ENCODE results near the gene ITGA8. TPM values are rescaled to one million over a fixed set of nuclear protein-coding genes. Genes with fewer than 3 reads are reported as not detected.

The ITGA8 gene
- total and polyA plus RNA-seq, 7 experiments from 2014 or later, result not detected

- Mint-ChIP-seq H3K9me3 (peaks cover 0 to 15% (median 5%) of the 10 kb centered on the region in 11 donors), H3K4me3 (no peak overlapping the region), H3K36me3 (peaks cover 0 to 4% (median 0%) of the 10 kb centered on the region in 5 donors), H3K27ac (no peak overlapping the region), H3K4me1 (no peaks in the 10 kb centered on the region), H3K27me3 (peaks cover 6 to 29% (median 14%) of the 10 kb centered on the region in 5 donors)
- CTCF ChIA-PET, result no interaction called here
- Histone ChIP-seq H3K27ac (ENCODE audit: low read depth, low read length) (no peak overlapping the region), H3K36me3 (ENCODE audit: control insufficient read depth in 2 of 3, insufficient read depth in 3 of 3, low read length in 3 of 3) (no peaks in the 10 kb centered on the region), H3K4me1 (ENCODE audit: control insufficient read depth in 2 of 2, insufficient read depth in 2 of 2, low read length in 2 of 2) (no peaks in the 10 kb centered on the region), H3K9me3 (ENCODE audit: control insufficient read depth in 2 of 3, low read length in 3 of 3) (no peaks in the 10 kb centered on the region), H3K4me3 (ENCODE audit: low read length) (no peak overlapping the region), H3K27me3 (ENCODE audit: control insufficient read depth in 2 of 2, insufficient read depth in 2 of 2, low read length in 2 of 2) (no peaks in the 10 kb centered on the region)
- DNase-seq (no peak), ATAC-seq (no peak)
- POLR2A ChIA-PET, result no interaction called here
- intact Hi-C loops (cut with micrococcal nuclease), result no loop called here
Observed at GRCh38 chr10:15759265-15759664, 39.5 kb upstream of the ITGA8 start.

GRCh38 chr10:15758618-15759017 is 38.9 kb upstream of the ITGA8 start:
- ATAC-seq (no peak), DNase-seq (no peak)
- CTCF ChIA-PET, result no interaction called here
- H3K4me1 Mint-ChIP-seq, result no peaks in the 10 kb centered on the region
- H3K4me1 ChIP-seq (ENCODE audit: control insufficient read depth in 2 of 2, insufficient read depth in 2 of 2, low read length in 2 of 2), result no peaks in the 10 kb centered on the region
- H3K9me3 ChIP-seq (ENCODE audit: control insufficient read depth in 2 of 3, low read length in 3 of 3), result no peaks in the 10 kb centered on the region
- H3K36me3 Mint-ChIP-seq, result peaks cover 0 to 4% (median 0%) of the 10 kb centered on the region in 5 donors
- H3K4me3 ChIP-seq (ENCODE audit: low read length), result no peak overlapping the region
- peaks cover 7 to 32% (median 14%) of the 10 kb centered on the region in 5 donors for H3K27me3 Mint-ChIP-seq
- POLR2A ChIA-PET, result no interaction called here
- H3K27ac ChIP-seq (ENCODE audit: low read depth, low read length), result no peak overlapping the region
- intact Hi-C loops (cut with micrococcal nuclease), result no loop called here
- H3K27me3 ChIP-seq (ENCODE audit: control insufficient read depth in 2 of 2, insufficient read depth in 2 of 2, low read length in 2 of 2), result no peaks in the 10 kb centered on the region
- H3K4me3 Mint-ChIP-seq, result no peak overlapping the region
- peaks cover 0 to 13% (median 4%) of the 10 kb centered on the region in 11 donors for H3K9me3 Mint-ChIP-seq
- H3K27ac Mint-ChIP-seq, result no peak overlapping the region
- no peaks in the 10 kb centered on the region for H3K36me3 ChIP-seq (ENCODE audit: control insufficient read depth in 2 of 3, insufficient read depth in 3 of 3, low read length in 3 of 3)

- Histone ChIP-seq H3K4me1 (ENCODE audit: control insufficient read depth in 2 of 2, insufficient read depth in 2 of 2, low read length in 2 of 2) (no peaks in the 10 kb centered on the region), H3K36me3 (ENCODE audit: control insufficient read depth in 2 of 3, insufficient read depth in 3 of 3, low read length in 3 of 3) (no peaks in the 10 kb centered on the region), H3K4me3 (ENCODE audit: low read length) (no peak overlapping the region), H3K27ac (ENCODE audit: low read depth, low read length) (no peak overlapping the region), H3K9me3 (ENCODE audit: control insufficient read depth in 2 of 3, low read length in 3 of 3) (no peaks in the 10 kb centered on the region), H3K27me3 (ENCODE audit: control insufficient read depth in 2 of 2, insufficient read depth in 2 of 2, low read length in 2 of 2) (no peaks in the 10 kb centered on the region)
- ChIA-PET POLR2A (no interaction called here), CTCF (no interaction called here)
- no peak for DNase-seq
- H3K9me3 Mint-ChIP-seq, result peaks cover 0 to 2% (median 0%) of the 10 kb centered on the region in 11 donors
- intact Hi-C loops (cut with micrococcal nuclease), result no loop called here
- H3K36me3 Mint-ChIP-seq, result no peaks in the 10 kb centered on the region
- no peak overlapping the region for H3K4me3 Mint-ChIP-seq
- peaks cover 9 to 38% (median 22%) of the 10 kb centered on the region in 5 donors for H3K27me3 Mint-ChIP-seq
- H3K4me1 Mint-ChIP-seq, result no peaks in the 10 kb centered on the region
- no peak for ATAC-seq
- no peak overlapping the region for H3K27ac Mint-ChIP-seq
Observed at GRCh38 chr10:15754937-15755336, 35.2 kb upstream of the ITGA8 start.

GRCh38 chr10:15751046-15751445 is 31.3 kb upstream of the ITGA8 start:
- H3K27ac ChIP-seq (ENCODE audit: low read depth, low read length), result no peak overlapping the region
- Mint-ChIP-seq H3K27ac (no peak overlapping the region), H3K27me3 (peaks cover 5 to 38% (median 23%) of the 10 kb centered on the region in 5 donors), H3K4me1 (no peaks in the 10 kb centered on the region), H3K9me3 (peaks cover 0 to 1% (median 0%) of the 10 kb centered on the region in 11 donors), H3K36me3 (no peaks in the 10 kb centered on the region), H3K4me3 (no peak overlapping the region)
- CTCF ChIA-PET, result no interaction called here
- H3K4me3 ChIP-seq (ENCODE audit: low read length), result no peak overlapping the region
- intact Hi-C loops (cut with micrococcal nuclease), result no loop called here
- no peak for DNase-seq
- H3K36me3 ChIP-seq (ENCODE audit: control insufficient read depth in 2 of 3, insufficient read depth in 3 of 3, low read length in 3 of 3), result no peaks in the 10 kb centered on the region
- H3K4me1 ChIP-seq (ENCODE audit: control insufficient read depth in 2 of 2, insufficient read depth in 2 of 2, low read length in 2 of 2), result no peaks in the 10 kb centered on the region
- no peak for ATAC-seq
- no peaks in the 10 kb centered on the region for H3K9me3 ChIP-seq (ENCODE audit: control insufficient read depth in 2 of 3, low read length in 3 of 3)
- POLR2A ChIA-PET, result no interaction called here
- H3K27me3 ChIP-seq (ENCODE audit: control insufficient read depth in 2 of 2, insufficient read depth in 2 of 2, low read length in 2 of 2), result no peaks in the 10 kb centered on the region

- H3K27me3 ChIP-seq (ENCODE audit: control insufficient read depth in 2 of 2, insufficient read depth in 2 of 2, low read length in 2 of 2), result no peaks in the 10 kb centered on the region
- no peaks in the 10 kb centered on the region for H3K9me3 ChIP-seq (ENCODE audit: control insufficient read depth in 2 of 3, low read length in 3 of 3)
- no peaks in the 10 kb centered on the region for H3K36me3 ChIP-seq (ENCODE audit: control insufficient read depth in 2 of 3, insufficient read depth in 3 of 3, low read length in 3 of 3)
- CTCF ChIA-PET, result no interaction called here
- no peaks in the 10 kb centered on the region for H3K36me3 Mint-ChIP-seq
- intact Hi-C loops (cut with micrococcal nuclease), result no loop called here
- H3K27me3 Mint-ChIP-seq, result peaks cover 3 to 32% (median 17%) of the 10 kb centered on the region in 5 donors
- H3K4me3 ChIP-seq (ENCODE audit: low read length), result no peak overlapping the region
- no peak overlapping the region for H3K27ac Mint-ChIP-seq
- no peaks in the 10 kb centered on the region for H3K4me1 ChIP-seq (ENCODE audit: control insufficient read depth in 2 of 2, insufficient read depth in 2 of 2, low read length in 2 of 2)
- H3K4me3 Mint-ChIP-seq, result no peak overlapping the region
- POLR2A ChIA-PET, result no interaction called here
- H3K27ac ChIP-seq (ENCODE audit: low read depth, low read length), result no peak overlapping the region
- H3K9me3 Mint-ChIP-seq, result peaks cover 0 to 1% (median 0%) of the 10 kb centered on the region in 11 donors
- DNase-seq (no peak), ATAC-seq (no peak)
- H3K4me1 Mint-ChIP-seq, result no peaks in the 10 kb centered on the region
Observed at GRCh38 chr10:15748126-15748525, 28.4 kb upstream of the ITGA8 start.

- POLR2A ChIA-PET, result no interaction called here
- intact Hi-C loops (cut with micrococcal nuclease), result no loop called here
- no peak overlapping the region for H3K4me3 Mint-ChIP-seq
Observed at GRCh38 chr10:15747632-15748031, 27.9 kb upstream of the ITGA8 start.

GRCh38 chr10:15745751-15746150 is 26.0 kb upstream of the ITGA8 start:
- H3K4me3 ChIP-seq (ENCODE audit: low read length), result no peak overlapping the region
- H3K36me3 Mint-ChIP-seq, result no peaks in the 10 kb centered on the region
- no peak overlapping the region for H3K27ac ChIP-seq (ENCODE audit: low read depth, low read length)
- peaks cover 3 to 31% (median 12%) of the 10 kb centered on the region in 5 donors for H3K27me3 Mint-ChIP-seq
- no peak overlapping the region for H3K27ac Mint-ChIP-seq
- H3K4me3 Mint-ChIP-seq, result no peak overlapping the region
- CTCF ChIA-PET, result no interaction called here
- no peaks in the 10 kb centered on the region for H3K4me1 Mint-ChIP-seq
- intact Hi-C loops (cut with micrococcal nuclease), result loop anchor here in 1 of 2 donors (2.0 kb wide), 1 partner anchor 311 kb away; no protein-coding TSS in a partner anchor
- POLR2A ChIA-PET, result no interaction called here
- H3K9me3 Mint-ChIP-seq, result peaks cover 0 to 1% (median 0%) of the 10 kb centered on the region in 11 donors
- H3K9me3 ChIP-seq (ENCODE audit: control insufficient read depth in 2 of 3, low read length in 3 of 3), result no peaks in the 10 kb centered on the region
- no peaks in the 10 kb centered on the region for H3K36me3 ChIP-seq (ENCODE audit: control insufficient read depth in 2 of 3, insufficient read depth in 3 of 3, low read length in 3 of 3)
- ATAC-seq (no peak), DNase-seq (no peak)
- no peaks in the 10 kb centered on the region for H3K4me1 ChIP-seq (ENCODE audit: control insufficient read depth in 2 of 2, insufficient read depth in 2 of 2, low read length in 2 of 2)
- H3K27me3 ChIP-seq (ENCODE audit: control insufficient read depth in 2 of 2, insufficient read depth in 2 of 2, low read length in 2 of 2), result no peaks in the 10 kb centered on the region

More at GRCh38 chr10:15747632-15748031, 27.9 kb upstream of the ITGA8 start:
- Mint-ChIP-seq H3K36me3 (no peaks in the 10 kb centered on the region), H3K27me3 (peaks cover 1 to 27% (median 12%) of the 10 kb centered on the region in 5 donors), H3K9me3 (peaks cover 0 to 1% (median 0%) of the 10 kb centered on the region in 11 donors), H3K27ac (no peak overlapping the region), H3K4me1 (no peaks in the 10 kb centered on the region)
- CTCF ChIA-PET, result no interaction called here
- Histone ChIP-seq H3K4me3 (ENCODE audit: low read length) (no peak overlapping the region), H3K9me3 (ENCODE audit: control insufficient read depth in 2 of 3, low read length in 3 of 3) (no peaks in the 10 kb centered on the region), H3K27ac (ENCODE audit: low read depth, low read length) (no peak overlapping the region), H3K36me3 (ENCODE audit: control insufficient read depth in 2 of 3, insufficient read depth in 3 of 3, low read length in 3 of 3) (no peaks in the 10 kb centered on the region), H3K27me3 (ENCODE audit: control insufficient read depth in 2 of 2, insufficient read depth in 2 of 2, low read length in 2 of 2) (no peaks in the 10 kb centered on the region), H3K4me1 (ENCODE audit: control insufficient read depth in 2 of 2, insufficient read depth in 2 of 2, low read length in 2 of 2) (no peaks in the 10 kb centered on the region)
- ATAC-seq (no peak), DNase-seq (no peak)
